GM12865 (cell line): Measurements from ENCODE around the gene DUSP16.

ENCODE experiments used
- DNase-seq: peaks from one replicate; pipeline ENCODE4 v3.0.0; 2010; ENCODE audit warnings: low read depth
- H3K4me3 ChIP-seq: 2 replicates; pipeline ENCODE4 v1.5.1; 2011; ENCODE audit warnings: mild to moderate bottlenecking, low read depth, low read length, control low read depth
- TF ChIP-seq, protein P1 (sequence below): IDR thresholded peaks from 2 replicates; pipeline ENCODE4 v1.5.1; 2011; ENCODE audit warnings: low read length, control low read depth, low read depth, inconsistent platforms; ENCODE audit not compliant: insufficient read depth; ENCODE audit errors: missing control alignments

DUSP16 gene

DNA sequence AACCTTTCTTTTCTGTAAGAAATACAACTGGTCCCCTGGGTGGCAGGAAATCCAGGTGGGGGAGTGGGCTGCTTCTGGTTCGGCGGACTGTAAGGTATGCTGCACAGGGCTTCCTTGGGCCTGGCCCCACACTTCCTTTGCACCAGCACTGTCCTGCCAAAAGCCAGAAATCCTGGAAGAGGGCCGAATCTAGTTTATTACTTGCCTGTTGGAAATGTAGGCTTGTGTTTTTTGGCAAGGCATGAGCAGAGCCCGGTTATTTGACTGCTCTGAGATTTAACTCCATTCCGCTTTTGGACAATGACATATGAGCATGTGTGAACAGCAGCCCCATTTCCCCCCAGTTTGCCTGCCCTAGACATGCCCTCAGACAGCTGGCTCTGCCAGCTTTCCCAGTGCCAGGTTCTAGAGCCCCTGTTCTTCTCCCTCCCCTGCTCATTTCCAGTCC is 119.2 kb downstream of the DUSP16 start:
- no peak overlapping the region for H3K4me3 ChIP-seq
- DNase-seq: no peak
- TF ChIP-seq, protein P1, sequence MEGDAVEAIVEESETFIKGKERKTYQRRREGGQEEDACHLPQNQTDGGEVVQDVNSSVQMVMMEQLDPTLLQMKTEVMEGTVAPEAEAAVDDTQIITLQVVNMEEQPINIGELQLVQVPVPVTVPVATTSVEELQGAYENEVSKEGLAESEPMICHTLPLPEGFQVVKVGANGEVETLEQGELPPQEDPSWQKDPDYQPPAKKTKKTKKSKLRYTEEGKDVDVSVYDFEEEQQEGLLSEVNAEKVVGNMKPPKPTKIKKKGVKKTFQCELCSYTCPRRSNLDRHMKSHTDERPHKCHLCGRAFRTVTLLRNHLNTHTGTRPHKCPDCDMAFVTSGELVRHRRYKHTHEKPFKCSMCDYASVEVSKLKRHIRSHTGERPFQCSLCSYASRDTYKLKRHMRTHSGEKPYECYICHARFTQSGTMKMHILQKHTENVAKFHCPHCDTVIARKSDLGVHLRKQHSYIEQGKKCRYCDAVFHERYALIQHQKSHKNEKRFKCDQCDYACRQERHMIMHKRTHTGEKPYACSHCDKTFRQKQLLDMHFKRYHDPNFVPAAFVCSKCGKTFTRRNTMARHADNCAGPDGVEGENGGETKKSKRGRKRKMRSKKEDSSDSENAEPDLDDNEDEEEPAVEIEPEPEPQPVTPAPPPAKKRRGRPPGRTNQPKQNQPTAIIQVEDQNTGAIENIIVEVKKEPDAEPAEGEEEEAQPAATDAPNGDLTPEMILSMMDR: no peak

DNA sequence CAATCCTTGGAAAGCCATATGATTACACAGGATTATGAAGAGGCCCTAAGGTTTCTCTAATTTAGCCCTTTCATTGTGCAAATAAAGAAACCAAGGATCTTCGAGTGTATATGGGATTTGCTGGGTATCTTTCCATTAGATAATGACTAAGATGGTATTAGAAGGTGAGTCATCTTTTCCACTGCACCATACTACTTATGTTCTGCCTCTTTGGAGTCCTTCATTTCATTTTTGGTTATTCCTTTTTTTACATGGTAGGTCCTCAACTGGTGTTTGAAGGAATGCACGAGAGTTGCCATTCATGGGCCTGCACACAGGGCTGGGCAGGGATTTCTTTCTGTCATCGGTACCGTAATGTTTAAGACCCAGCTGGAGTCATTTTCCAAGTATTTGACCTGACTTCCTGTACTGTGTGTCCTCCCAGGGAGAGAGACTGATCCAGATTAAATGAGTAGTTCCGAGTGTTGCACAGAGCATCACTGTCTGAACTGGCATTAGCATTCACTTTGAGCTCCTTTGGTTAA is 120.1 kb downstream of the DUSP16 start:
- DNase-seq: no peak
- TF ChIP-seq, protein P1: no peak
- no peak overlapping the region for H3K4me3 ChIP-seq

DNA sequence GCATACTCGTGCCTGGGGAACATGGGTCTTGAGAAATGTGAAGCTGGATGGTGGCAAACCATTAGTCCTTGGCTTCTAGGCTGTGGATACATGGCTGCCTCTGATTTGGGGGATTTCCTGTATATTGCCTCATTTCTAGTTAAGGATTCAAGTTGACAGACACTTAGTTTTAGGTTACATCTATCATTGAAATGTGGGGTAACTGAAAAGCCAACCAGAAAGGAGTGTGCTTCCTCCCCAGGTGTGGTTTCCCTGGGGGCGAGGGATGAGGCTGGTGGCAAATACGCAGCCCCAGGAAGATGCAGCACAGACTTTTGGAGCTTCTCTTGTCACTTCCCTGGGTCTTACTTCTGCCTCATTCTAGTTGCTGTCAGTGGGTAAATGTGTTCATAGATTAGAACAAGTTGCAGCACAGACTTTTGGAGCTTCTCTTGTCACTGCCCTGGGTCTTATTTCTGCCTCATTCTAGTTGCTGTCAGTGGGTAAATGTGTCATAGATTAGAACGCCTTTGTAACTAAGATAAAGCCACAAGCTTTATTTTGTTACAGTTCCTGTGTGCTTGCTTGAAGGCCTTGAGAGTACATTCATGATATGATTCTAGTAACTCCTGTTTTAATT is 120.7 kb downstream of the DUSP16 start:
- no peak for DNase-seq

DNA sequence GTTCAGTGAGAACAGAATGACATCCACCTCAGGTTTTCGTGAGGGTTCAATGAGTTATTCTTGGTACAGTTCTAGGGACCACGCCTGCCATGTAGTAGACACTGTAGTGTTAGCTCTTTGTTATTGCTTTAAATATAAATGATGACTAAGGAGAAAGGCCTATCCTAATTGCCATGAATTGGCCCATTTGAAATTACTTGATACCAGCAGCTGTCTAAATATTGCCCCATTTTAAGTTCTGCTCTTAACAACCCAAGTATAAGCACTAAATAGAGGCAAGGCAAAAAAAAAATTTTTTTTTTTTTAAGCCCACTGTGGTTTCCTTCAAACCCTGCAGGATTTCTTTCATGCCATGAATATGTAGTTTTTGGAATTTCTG is 121.2 kb downstream of the DUSP16 start:
- no peak for DNase-seq
- TF ChIP-seq, protein P1: no peak
- H3K4me3 ChIP-seq: no peak overlapping the region

More for the DNA sequence above, 120.7 kb downstream of the DUSP16 start:
- TF ChIP-seq, protein P1: no peak
- no peak overlapping the region for H3K4me3 ChIP-seq

DNA sequence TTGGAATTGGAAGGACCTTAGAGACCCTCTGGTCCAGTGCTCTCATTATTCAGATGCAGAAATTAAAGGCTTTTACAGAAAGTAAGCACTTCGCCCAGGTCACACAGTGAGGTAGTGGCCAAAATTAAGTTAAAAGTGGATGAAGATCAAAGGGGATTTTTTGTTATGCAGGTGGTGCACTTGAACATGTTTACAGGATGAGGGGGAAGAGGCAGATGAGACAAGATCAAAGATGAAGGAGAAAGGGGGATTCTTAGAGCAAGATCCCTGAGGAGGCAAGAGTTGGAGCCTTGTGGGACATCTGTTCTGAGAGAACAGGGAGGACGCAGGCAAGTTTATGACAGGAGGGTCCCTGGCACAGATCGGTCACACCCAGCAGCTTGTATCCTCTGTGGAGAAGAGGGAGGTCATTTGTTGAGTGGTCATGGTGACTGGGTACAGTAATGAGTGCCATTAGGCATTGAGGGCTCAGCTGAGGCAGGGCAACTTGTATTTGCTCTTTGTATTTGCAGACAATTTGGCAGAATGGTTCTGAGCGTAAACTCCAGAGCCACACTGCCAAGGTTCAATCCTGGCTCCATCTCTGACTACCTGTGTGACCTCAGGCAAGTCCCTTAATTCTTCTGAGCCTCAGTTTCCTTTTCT is 121.8 kb downstream of the DUSP16 start:
- TF ChIP-seq, protein P1: no peak
- no peak overlapping the region for H3K4me3 ChIP-seq
- no peak for DNase-seq

DNA sequence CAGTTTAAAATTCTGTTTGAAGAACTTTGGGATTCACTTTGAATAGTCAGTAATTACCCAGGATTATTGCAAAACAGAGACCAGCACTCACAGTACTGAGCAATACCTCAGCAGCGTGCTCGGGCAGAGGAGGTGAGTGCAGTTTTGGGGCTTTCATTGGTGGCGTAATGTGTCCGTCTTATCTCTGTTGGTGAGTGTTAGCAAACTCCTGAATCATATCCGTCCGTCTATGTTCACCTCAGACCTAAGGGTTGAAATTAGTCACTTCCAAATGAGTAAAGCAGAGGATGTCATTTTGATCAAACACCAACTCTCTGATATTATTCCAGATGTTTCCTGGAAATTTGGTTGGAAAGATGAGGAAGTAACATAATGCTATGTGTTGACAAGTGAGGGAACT is 123.0 kb downstream of the DUSP16 start:
- no peak overlapping the region for H3K4me3 ChIP-seq
- TF ChIP-seq, protein P1: no peak
- no peak for DNase-seq
